Activated naive CD4-positive, alpha-beta T cell treated with anti-CD3 and anti-CD28 coated beads, Interleukin-2, amount 50 U/mL, for 72 hours (primary cell): Measurements from ENCODE around the gene PIM3. TPM values are rescaled to one million over a fixed set of nuclear protein-coding genes. Genes with fewer than 3 reads are reported as not detected.

Source experiments
- ATAC-seq, 2 donors: fragments of 150-1000 bp; cut with Tn5 transposase; 2 replicates each; pipeline ENCODE4 v1.10.0; 2021; ENCODE audit warnings: mild to moderate bottlenecking in 2 of 2, moderate library complexity in 2 of 2
- DNase-seq, 2 donors: peaks; one replicate each; pipeline ENCODE4 v3.0.0; 2021 to 2022; ENCODE audit warnings: low spot score in 2 of 2
- H3K27ac Mint-ChIP-seq, 2 donors: one replicate each; pipeline ENCODE4 v1.8.0; 2022; ENCODE audit warnings: mild to moderate bottlenecking in 2 of 2, mixed read lengths in 2 of 2
- H3K36me3 Mint-ChIP-seq, 2 donors: one replicate each; pipeline ENCODE4 v1.8.0; 2022; ENCODE audit warnings: mixed read lengths in 2 of 2
- H3K9me3 Mint-ChIP-seq, 2 donors: one replicate each; pipeline ENCODE4 v1.8.0; 2022; ENCODE audit warnings: mixed read lengths in 2 of 2
- total RNA-seq, 2 donors: library from RNA; stranded (reverse); gene quantifications; one replicate each; pipeline ENCODE4 v1.2.3, GENCODE V29; 2022

The PIM3 gene
- total RNA-seq, 2 donors from 2014 or later = 77.2 to 522 TPM

DNA sequence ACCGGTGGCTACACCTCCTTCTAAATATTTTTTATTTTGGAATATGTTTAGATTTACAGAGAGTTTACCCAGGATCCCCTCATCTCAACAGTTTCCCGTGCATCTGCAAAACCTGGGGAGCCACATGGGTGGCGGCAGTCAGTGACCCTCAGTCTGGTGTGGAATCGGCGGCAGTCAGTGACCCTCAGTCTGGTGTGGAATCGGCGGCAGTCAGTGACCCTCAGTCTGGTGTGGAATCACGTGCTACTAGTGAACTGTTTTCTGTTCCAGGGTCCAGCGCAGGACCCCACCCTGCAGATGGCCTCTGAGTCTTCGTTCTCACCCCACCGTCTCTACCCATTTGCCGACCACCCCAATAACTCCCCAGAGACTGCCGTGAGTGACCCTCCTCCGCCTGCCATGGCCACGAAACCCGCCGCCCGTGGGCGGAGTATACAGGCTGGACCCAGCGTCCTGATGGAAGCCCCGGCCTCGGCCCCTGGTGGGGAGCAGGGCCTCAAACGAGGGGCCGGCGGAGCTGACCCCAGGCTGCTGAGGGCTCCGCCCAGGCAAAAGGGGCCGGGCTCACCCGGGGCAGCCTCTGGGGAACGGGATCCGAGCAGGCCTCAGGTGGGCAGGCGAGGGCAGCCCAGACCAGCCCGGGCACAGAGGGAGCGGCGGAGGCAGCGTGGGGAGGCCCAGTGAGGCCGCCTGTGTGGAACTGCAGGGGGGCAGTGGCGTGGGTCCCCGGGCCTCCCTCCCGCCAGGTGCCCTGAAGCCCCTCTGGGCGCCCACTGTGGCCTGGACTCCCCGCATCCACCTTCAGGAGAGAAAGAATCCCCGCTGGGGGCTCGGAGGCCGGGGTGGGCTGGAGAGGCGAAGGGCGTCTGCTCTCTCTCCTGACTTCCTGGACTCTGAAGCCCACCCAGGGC lies 49.4 kb downstream of the PIM3 start:
- Mint-ChIP-seq H3K27ac (no peak overlapping the region), H3K36me3 (no peaks in the 10 kb centered on the region), H3K9me3 (no peaks in the 10 kb centered on the region)
- peak in 1 of 2 donors; percentile 56 for DNase-seq
- ATAC-seq = no peak

GRCh38 chr22:50010676-50011446 lies 50.3 kb downstream of the PIM3 start:
- ATAC-seq (peak; percentile 18 to 54), DNase-seq (peak in 1 of 2 donors; percentile 50)
- Mint-ChIP-seq H3K9me3 (no peaks in the 10 kb centered on the region), H3K27ac (no peak overlapping the region), H3K36me3 (no peaks in the 10 kb centered on the region)

GRCh38 chr22:50011447-50012210 lies 51.1 kb downstream of the PIM3 start:
- Mint-ChIP-seq H3K36me3 (no peaks in the 10 kb centered on the region), H3K9me3 (no peaks in the 10 kb centered on the region), H3K27ac (no peak overlapping the region)
- no peak for ATAC-seq
- DNase-seq = no peak

DNA sequence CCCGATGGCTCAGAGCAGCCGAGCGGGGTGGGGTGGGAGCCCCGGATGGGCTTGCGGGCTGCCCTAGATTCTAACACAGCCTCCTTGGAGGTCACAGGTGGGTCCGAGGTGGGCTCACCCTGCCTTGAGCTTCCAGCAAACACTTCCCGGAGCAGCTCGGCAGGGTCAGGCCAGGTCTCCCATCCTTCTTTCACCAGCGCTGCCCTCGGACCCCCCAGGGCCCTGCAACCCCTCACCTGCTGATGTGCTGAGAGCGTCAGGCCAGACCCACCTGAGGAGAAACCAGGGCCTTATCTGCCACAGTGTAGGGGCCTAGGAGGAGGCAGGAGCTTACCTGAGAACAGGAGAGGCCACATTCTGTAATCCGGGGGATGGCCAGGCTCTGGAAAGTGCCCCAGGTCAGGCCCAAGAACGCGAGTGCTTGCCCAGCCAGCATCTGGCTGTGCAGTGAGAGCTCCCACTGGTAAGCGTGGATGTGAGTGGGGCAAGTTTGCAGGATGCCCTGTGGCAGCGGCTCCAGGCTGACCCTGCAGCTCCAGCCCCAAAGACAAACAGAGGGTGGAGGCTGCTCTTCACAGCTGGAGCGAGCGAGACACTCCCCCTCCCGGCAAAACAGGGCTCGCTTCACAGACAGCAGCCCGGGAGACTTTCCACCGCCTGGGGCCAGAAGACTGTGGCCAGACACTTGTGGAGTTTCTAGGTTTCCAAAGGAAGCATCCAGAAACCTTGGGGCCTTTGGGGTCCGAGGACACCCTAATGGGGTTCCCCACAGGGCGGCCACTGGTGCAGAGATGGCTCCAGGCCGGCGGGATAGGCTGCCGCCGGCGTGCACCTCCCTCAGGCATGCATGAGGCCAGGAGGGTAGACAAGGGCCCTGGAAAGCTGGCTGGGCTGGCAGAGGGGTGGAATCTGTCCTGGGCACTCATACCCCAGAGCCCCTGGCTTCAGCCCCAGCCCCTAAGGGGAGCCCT lies 51.9 kb downstream of the PIM3 start, which contains the start of gene IL17REL:
TSS of gene IL17REL (minus strand) at position 555 of the 971 bp plus-strand sequence. CDS start at position 436, 119 bp downstream.
- DNase-seq (peak in 1 of 2 donors; percentile 38), ATAC-seq (no peak)
- Mint-ChIP-seq H3K9me3 (no peaks in the 10 kb centered on the region), H3K27ac (no peak within 1 kb of the TSS), H3K36me3 (no peaks in the 10 kb centered on the region)

Other genes with a start within 250 kb of the PIM3 start
- 10 to 100 TPM; 27.7 to 39.0 TPM for gene BRD1, start 132.9 kb upstream of the PIM3 start, total RNA-seq
- 10 to 100 TPM; 18.4 to 20.7 TPM for gene ZBED4, start 106.9 kb upstream of the PIM3 start, total RNA-seq
- 10 to 100 TPM; 14.8 to 15.3 TPM for gene ALG12, start 42.3 kb upstream of the PIM3 start, total RNA-seq
- gene CRELD2, start 42.1 kb upstream of the PIM3 start, total RNA-seq = 10 to 100 TPM; 19.1 to 31.0 TPM
- under 1 TPM; 0.11 to 0.12 TPM for gene IL17REL, start 52.0 kb downstream of the PIM3 start, total RNA-seq
- gene TTLL8, start 97.5 kb downstream of the PIM3 start, total RNA-seq = not detected
- under 1 TPM in 1 of 2 donors, not detected in 1; 0.29 TPM for gene MLC1, start 124.7 kb downstream of the PIM3 start, total RNA-seq
- gene MOV10L1, start 129.2 kb downstream of the PIM3 start, total RNA-seq = not detected
- gene PANX2, start 210.0 kb downstream of the PIM3 start, total RNA-seq = 1 to 10 TPM; 2.1 to 2.5 TPM
- gene TRABD, start 225.1 kb downstream of the PIM3 start, total RNA-seq = 10 to 100 TPM; 84.4 to 98.2 TPM
- 10 to 100 TPM; 22.5 to 23.4 TPM for gene SELENOO, start 240.2 kb downstream of the PIM3 start, total RNA-seq